ENCODE measurements around the gene NEDD9.

Gene NEDD9

GRCh38 chr6:11172501-11173327 lies 59.8 kb downstream of the NEDD9 start:
- no peak for DNase-seq

DNA sequence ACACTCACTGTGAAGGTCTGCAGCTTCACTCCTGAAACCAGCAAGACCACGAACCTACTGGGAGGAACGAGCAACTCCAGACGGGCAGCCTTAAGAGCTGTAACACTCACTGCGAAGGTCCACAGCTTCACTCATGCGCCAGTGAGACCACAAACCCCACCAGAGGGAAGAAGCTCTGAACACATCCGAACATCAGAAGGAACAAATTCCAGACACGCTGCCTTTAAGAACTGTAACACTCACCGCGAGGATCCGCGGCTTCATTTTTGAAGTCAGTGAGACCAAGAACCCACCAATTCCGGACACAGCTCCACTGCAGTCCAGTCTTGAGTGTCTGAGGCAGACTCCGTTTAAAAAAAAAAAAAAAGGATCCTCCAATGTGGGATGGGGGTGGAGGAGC lies 60.5 kb downstream of the NEDD9 start:
- DNase-seq = no peak

- no peak for DNase-seq
Observed at GRCh38 chr6:11168091-11168635, 64.3 kb downstream of the NEDD9 start.

DNA sequence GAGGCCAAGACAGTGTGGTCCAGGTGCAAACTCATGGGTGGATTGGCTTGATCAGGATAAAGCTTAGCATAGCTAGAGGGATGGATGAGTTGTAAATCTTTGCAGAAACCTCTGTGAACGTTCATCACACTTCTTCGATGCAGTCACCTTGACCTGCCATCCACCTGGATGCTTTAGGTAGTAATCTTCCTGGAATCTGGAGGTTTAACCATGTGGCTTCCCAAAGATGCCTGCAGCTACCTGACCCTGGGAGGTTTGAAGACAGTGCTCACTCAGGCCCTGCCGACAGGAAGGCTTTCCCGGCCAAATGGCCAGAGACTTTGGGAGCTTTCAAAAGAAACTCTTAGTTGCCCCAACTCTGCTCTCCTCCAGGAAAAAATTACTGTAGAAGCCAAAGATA lies 65.5 kb downstream of the NEDD9 start:
- DNase-seq = no peak

DNA sequence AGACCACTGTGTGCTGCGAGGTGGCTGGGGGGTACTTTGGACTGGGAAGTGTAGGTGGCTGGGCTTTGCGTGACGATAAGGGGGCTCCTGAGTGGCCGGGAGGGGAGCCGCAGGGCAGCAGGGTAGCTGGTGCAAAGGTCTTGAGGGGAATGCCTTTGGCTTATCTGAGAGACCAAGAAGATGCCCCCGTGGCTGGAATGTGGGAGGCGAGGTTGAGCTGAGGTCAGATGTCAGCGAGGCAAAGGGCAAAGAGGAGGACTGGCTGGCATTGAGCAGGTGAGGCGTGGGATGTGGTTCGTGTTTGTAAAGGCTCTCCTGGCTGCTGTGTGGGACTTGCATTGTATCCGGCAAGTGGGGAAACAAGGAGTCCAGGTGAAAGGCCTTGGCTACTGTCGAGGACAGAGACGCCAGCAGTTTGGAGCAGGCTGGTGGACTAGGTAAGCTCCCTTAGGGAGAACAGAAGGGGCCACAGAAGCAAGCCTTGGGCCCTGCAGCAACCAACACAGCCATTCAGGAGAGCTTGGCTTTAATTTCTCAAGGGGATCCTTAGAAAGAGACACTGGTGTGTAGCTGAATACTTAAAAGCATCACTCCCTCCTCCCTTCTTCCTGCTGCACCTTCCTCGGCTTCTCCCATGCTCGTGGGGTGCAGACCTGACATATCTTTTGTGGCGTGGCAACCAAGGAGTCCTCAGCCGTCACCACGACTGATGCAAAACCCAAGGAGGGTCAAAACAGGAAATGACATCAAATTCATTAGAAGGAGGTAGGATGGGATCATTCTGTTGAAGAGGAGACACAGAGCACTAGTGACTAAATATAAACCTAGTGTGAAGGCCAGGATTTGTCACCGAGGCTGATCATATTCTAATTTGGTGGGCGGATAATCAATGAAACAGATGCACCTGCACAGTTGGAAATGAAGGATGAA lies 67.5 kb downstream of the NEDD9 start:
- DNase-seq = no peak

DNA sequence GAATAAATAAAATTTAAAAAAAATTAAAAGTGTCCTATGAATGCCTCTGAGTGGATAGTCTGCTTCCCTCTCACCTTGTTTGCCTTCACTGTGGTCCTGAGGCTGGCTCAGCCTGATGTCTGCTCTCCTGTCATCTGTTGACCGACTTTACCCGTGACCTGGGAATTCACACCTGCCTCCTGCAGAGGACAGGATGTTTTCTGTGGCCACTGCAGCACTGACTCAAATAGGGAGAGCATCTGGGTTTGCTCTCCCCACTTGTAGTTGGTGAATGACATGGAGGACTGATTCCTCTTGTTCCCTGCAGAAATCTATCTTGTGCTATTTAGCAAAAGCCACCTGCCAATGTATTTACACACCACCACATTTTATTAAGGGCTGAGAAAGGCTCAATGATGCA lies 68.5 kb downstream of the NEDD9 start:
- DNase-seq = no peak

- no peak for DNase-seq
Observed at GRCh38 chr6:11162262-11162661, 70.2 kb downstream of the NEDD9 start.

DNA sequence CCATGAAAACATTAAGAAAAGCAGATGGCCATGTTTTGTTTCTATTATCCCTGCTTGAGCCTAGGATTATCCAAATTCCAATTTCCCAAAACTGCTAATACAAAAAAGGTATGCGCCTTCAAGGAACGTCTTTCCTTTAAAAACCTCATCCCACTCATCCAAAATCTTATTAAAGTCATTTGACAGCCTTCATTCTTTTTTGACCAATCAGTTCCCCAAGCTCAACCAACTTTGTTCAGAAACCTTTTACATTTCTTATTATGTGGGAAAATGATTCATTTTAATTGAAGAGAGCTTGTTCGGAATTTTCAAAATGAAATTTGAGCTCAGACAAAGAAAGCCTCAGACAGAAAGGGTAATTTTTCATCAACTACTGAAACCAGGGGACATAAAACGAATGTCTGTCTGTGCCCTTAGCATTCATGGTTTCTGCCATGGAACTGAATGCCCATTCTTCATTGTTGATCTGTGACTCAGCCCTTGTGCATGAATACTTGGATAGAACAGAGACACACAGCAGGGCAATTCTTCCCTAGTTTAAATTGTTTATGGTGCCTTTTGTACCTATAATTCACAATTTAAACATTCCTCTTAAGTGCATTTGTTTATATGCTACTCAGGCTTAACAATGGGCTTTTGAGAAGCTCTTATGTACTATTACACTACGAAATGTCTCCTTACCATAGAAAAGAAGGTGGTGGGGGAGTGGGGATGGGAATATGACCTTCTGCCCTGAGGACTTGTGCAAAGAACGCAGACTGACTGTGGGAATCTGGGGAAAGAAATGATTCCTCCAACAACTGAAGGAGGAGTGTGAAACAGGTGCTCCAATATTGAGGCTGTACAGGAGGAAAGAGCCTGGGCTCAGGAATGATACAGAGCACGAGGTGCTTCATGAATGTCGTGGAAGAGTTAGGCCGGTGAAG lies 71.2 kb downstream of the NEDD9 start:
- peak; percentile 21 for DNase-seq

DNA sequence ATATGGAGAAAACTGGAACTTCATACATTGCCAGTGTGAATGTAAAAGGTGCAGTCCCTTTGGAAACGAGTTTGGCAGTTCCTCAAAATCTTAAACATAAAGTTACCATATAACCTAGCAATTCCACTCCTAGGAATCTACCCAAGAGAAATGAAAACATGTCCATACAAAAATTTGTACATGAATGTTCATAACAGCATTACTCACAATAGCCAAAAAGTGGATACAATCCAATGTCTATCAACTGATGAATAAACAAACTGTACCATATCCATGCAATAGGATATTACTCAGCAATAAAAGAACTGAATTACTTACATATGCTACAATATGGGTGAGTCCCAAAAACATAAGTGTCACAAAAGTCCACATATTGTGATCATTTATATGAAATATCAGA lies 72.3 kb downstream of the NEDD9 start:
- no peak for DNase-seq

DNA sequence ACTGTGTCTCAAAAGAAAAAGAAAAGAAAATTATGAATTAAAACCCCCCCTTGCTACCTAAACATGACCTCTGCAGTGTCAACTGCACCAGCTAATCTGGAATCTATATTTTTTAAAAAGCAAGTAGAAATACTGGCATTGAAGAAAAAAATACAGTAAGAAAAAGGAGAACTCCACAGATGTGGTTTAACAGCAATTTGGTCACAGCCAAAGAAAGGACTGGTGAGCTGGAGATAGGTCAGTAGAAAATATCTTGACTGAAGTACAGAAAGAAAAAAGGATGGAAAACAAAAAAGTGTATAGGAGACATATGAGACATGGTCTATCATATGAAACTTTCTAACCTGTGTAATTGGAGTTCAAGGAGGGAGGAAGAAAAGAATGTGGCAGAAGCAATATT lies 76.9 kb downstream of the NEDD9 start:
- DNase-seq = no peak

DNA sequence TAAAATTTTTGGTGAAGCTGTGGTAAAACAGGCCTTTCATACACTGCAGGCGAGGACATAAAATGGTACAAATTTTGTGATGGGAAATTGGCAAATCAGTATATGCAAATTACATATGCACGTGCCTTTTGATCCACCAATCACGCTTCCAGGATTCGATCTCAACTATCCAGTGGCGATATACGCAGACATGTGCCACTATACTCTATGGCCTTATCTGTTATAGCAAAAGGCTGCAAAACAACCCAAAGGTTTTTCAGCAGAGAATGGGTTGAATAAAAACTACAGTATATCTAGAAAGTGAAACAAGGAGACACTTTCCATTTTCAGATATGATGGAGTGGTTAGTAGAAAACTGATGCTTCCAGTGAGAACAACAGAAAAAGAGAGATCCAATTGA lies 79.0 kb downstream of the NEDD9 start:
- DNase-seq = no peak

- DNase-seq = no peak
Observed at GRCh38 chr6:11152581-11152980, 79.9 kb downstream of the NEDD9 start.

GRCh38 chr6:11151488-11151887 lies 81.0 kb downstream of the NEDD9 start:
- DNase-seq = no peak

DNA sequence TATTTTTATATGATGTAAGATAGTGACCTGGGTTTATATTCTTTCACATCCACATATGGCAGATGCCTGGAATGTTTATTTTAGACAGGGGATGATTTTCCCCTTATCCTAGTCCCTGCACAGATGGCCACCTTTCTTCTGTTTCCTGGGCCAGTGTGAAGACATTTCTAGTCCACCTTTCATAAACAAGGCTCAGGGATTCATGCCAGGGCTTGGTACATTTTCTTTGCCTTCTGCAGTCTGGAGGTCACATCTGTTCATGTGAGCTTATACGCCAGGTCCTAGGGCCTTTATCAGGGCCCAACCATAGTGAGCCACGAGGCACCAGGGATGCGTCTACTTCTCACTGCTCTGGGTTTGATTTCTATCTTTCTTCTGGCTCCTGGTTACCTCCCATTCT lies 82.9 kb downstream of the NEDD9 start:
- DNase-seq = no peak

- no peak for DNase-seq
Observed at GRCh38 chr6:11146117-11146826, 86.2 kb downstream of the NEDD9 start.

- peak; percentile 41 for DNase-seq
Observed at GRCh38 chr6:11144393-11144851, 88.0 kb downstream of the NEDD9 start.

- peak; percentile 58 for DNase-seq
Observed at GRCh38 chr6:11143394-11144371, 88.8 kb downstream of the NEDD9 start.

GRCh38 chr6:11142296-11143027 lies 90.0 kb downstream of the NEDD9 start:
- no peak for DNase-seq

- DNase-seq = no peak
Observed at GRCh38 chr6:11141295-11141694, 91.2 kb downstream of the NEDD9 start.

- DNase-seq = peak; percentile 26
Observed at GRCh38 chr6:11140056-11140455, 92.4 kb downstream of the NEDD9 start.
